Measurements from ENCODE around the gene ABCC3.
A peak's percentile ranks its signal among the peaks of the same experiment; 100 is the strongest.
"Not testable (repeated sequence)": the region's sequence is repeated elsewhere in the genome, so short reads cannot be mapped to it uniquely, and the experiment has no call there.

ABCC3 gene

DNA sequence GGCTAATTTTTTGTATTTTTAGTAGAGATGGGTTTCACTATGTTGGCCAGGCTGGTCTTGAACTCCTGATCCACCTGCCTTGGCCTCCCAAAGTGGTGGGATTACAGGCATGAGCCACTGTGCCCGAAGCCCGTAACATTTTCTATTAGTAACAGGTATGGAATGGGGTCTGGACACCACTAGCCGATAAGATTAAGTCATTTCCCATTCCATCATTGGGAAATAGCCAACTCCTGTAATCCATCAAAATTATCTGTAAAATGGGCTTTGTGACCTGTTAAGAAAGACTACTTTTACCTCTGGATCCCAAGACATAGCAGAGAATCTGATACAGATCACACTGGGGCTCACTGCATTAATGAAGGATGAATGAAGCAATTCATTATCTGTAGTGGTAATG lies 80.8 kb downstream of the ABCC3 start:
- WGBS, 2 experiments (ENCODE audit: insufficient coverage in 2 of 2), result 73% methylated on average over 3 of the region's 3 CpGs; no CpG with 5 or more reads in 1 of the 2 experiments
- Histone ChIP-seq H3K4me3 (ENCODE audit: extremely low read depth, insufficient read depth, low read length, poor library complexity, severe bottlenecking) (no peak overlapping the region), H3K27ac (ENCODE audit: low read depth, low read length, severe bottlenecking) (no peak overlapping the region), H3K4me1 (ENCODE audit: control insufficient read depth, insufficient read depth, low read length, poor library complexity, severe bottlenecking) (no peaks in the 10 kb centered on the region), H3K36me3 (ENCODE audit: control insufficient read depth, insufficient read depth, low read length) (no peaks in the 10 kb centered on the region), H3K9me3 (ENCODE audit: control insufficient read depth, low read length) (no peaks in the 10 kb centered on the region)

DNA sequence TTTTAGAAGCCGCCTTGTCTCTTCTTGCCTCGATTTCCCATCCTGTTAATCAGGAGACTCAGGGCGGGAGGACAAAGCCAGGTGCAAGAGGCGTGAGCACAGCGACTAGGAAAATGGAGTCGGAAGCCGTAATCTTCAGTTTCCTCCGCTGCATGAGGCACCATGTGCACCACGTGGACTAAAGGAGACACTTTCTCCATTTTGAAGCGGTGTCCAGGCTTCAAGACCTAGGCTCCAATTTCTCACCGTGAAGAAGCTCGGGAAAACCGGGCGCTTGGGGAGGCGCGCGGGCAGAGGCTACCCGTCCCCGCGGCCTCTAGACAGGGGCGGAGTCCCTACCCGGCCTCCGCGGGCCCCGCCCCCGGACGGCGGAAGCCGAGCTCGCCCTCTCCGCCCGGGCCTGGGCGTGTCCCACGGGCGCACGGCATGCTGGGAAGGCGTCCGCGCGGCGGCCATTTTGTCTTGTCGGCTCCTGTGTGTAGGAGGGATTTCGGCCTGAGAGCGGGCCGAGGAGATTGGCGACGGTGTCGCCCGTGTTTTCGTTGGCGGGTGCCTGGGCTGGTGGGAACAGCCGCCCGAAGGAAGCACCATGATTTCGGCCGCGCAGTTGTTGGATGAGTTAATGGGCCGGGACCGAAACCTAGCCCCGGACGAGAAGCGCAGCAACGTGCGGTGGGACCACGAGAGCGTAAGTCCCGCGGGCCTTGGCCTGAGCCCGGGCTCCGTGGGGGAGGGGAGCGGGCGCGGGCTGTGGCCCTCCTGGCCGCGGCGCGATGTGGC lies 84.7 kb downstream of the ABCC3 start, which contains the start of gene LUC7L3:
Gene LUC7L3, plus strand, starts transcription at position 460 of the 780 bp plus-strand sequence. Its CDS starts 130 bp downstream, at position 590.
- peaks cover 3% of the 10 kb centered on the region for H3K4me1 ChIP-seq (ENCODE audit: control insufficient read depth, insufficient read depth, low read length, poor library complexity, severe bottlenecking)
- no peaks in the 10 kb centered on the region for H3K9me3 ChIP-seq (ENCODE audit: control insufficient read depth, low read length)
- H3K36me3 ChIP-seq (ENCODE audit: control insufficient read depth, insufficient read depth, low read length), result peaks cover 12% of the 10 kb centered on the region
- 9 to 13% methylated on average over 44 to 58 of the region's 76 CpGs for WGBS, 2 experiments (ENCODE audit: insufficient coverage in 2 of 2)
- peak within 1 kb of the TSS; percentile 99 for H3K27ac ChIP-seq (ENCODE audit: low read depth, low read length, severe bottlenecking)
- peak within 1 kb of the TSS; percentile 77 for H3K4me3 ChIP-seq (ENCODE audit: extremely low read depth, insufficient read depth, low read length, poor library complexity, severe bottlenecking)

GRCh38 chr17:50719924-50720794 lies 85.5 kb downstream of the ABCC3 start:
- Histone ChIP-seq H3K36me3 (ENCODE audit: control insufficient read depth, insufficient read depth, low read length) (peaks cover 18% of the 10 kb centered on the region), H3K4me1 (ENCODE audit: control insufficient read depth, insufficient read depth, low read length, poor library complexity, severe bottlenecking) (peaks cover 3% of the 10 kb centered on the region), H3K4me3 (ENCODE audit: extremely low read depth, insufficient read depth, low read length, poor library complexity, severe bottlenecking) (peak overlapping the region; percentile 77), H3K9me3 (ENCODE audit: control insufficient read depth, low read length) (no peaks in the 10 kb centered on the region), H3K27ac (ENCODE audit: low read depth, low read length, severe bottlenecking) (peak overlapping the region; percentile 99)
- WGBS, 2 experiments (ENCODE audit: insufficient coverage in 2 of 2), result 0% methylated on average over 21 to 23 of the region's 25 CpGs

DNA sequence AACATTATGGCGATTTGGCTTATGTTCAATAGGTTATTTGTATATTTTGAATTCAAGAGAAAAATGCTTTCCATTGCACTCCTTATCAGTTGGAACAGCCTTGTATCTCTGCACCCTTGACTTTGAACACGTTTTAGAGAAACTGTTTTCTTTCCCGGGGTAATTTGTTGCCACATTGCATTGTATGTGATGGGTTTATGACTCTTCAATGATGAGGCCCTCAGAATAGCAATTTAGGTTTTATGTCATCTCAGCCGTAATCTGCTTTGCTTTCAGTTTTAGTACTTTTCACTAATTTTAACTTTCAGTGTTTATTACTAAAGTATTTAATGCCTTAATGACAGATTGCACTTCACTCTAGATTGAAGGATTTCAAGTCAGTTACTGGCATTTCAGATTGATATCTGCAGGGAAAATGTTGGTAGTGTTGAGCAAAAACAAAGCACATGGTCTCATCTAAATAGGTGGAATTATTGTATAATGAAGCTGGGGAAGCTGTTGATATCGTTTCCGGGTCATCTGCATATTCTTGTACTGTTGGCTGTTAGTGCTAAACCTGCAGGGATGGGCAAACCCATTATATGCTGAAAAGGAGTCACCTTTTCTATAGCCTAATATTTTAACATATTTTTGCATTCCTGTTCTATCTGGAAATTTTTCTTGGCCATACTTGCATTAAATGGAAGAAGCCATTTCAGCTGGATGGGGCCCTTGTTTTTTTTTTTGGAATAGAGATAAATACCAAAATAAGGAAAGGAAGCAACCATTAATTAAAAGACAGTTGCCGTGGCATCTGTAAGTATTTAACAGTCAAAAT lies 86.7 kb downstream of the ABCC3 start:
- Histone ChIP-seq H3K27ac (ENCODE audit: low read depth, low read length, severe bottlenecking) (no peak overlapping the region), H3K4me3 (ENCODE audit: extremely low read depth, insufficient read depth, low read length, poor library complexity, severe bottlenecking) (peak overlapping the region; percentile 77), H3K36me3 (ENCODE audit: control insufficient read depth, insufficient read depth, low read length) (peaks cover 30% of the 10 kb centered on the region), H3K9me3 (ENCODE audit: control insufficient read depth, low read length) (no peaks in the 10 kb centered on the region), H3K4me1 (ENCODE audit: control insufficient read depth, insufficient read depth, low read length, poor library complexity, severe bottlenecking) (peaks cover 5% of the 10 kb centered on the region)
- WGBS, 2 experiments (ENCODE audit: insufficient coverage in 2 of 2), result 6 to 36% methylated on average over 2 to 4 of the region's 7 CpGs

GRCh38 chr17:50722746-50723145 lies 88.1 kb downstream of the ABCC3 start:
- no peaks in the 10 kb centered on the region for H3K9me3 ChIP-seq (ENCODE audit: control insufficient read depth, low read length)
- H3K4me1 ChIP-seq (ENCODE audit: control insufficient read depth, insufficient read depth, low read length, poor library complexity, severe bottlenecking), result peaks cover 6% of the 10 kb centered on the region
- H3K4me3 ChIP-seq (ENCODE audit: extremely low read depth, insufficient read depth, low read length, poor library complexity, severe bottlenecking), result no peak overlapping the region
- H3K36me3 ChIP-seq (ENCODE audit: control insufficient read depth, insufficient read depth, low read length), result peaks cover 39% of the 10 kb centered on the region
- H3K27ac ChIP-seq (ENCODE audit: low read depth, low read length, severe bottlenecking), result no peak overlapping the region
- WGBS, 2 experiments (ENCODE audit: insufficient coverage in 2 of 2), result 80 to 86% methylated on average over 1 to 2 of the region's 3 CpGs

- 100% methylated on average over 1 of the region's 6 CpGs; no CpG with 5 or more reads in 1 of the 2 experiments for WGBS, 2 experiments (ENCODE audit: insufficient coverage in 2 of 2)
- H3K36me3 ChIP-seq (ENCODE audit: control insufficient read depth, insufficient read depth, low read length), result peaks cover 44% of the 10 kb centered on the region
- H3K9me3 ChIP-seq (ENCODE audit: control insufficient read depth, low read length); H3K27ac ChIP-seq (ENCODE audit: low read depth, low read length, severe bottlenecking); H3K4me3 ChIP-seq (ENCODE audit: extremely low read depth, insufficient read depth, low read length, poor library complexity, severe bottlenecking); H3K4me1 ChIP-seq (ENCODE audit: control insufficient read depth, insufficient read depth, low read length, poor library complexity, severe bottlenecking): not testable (repeated sequence)
These were observed 89.9 kb downstream of the ABCC3 start for GRCh38 chr17:50724622-50725021.

- peaks cover 10% of the 10 kb centered on the region for H3K4me1 ChIP-seq (ENCODE audit: control insufficient read depth, insufficient read depth, low read length, poor library complexity, severe bottlenecking)
- WGBS, 2 experiments (ENCODE audit: insufficient coverage in 2 of 2), result 96 to 97% methylated on average over 8 to 11 of the region's 12 CpGs
- no peak overlapping the region for H3K4me3 ChIP-seq (ENCODE audit: extremely low read depth, insufficient read depth, low read length, poor library complexity, severe bottlenecking)
- H3K36me3 ChIP-seq (ENCODE audit: control insufficient read depth, insufficient read depth, low read length), result peaks cover 44% of the 10 kb centered on the region
- no peaks in the 10 kb centered on the region for H3K9me3 ChIP-seq (ENCODE audit: control insufficient read depth, low read length)
- H3K27ac ChIP-seq (ENCODE audit: low read depth, low read length, severe bottlenecking), result no peak overlapping the region
These were observed 91.3 kb downstream of the ABCC3 start for GRCh38 chr17:50725769-50726655.

GRCh38 chr17:50728112-50728429 lies 93.4 kb downstream of the ABCC3 start:
- Histone ChIP-seq H3K9me3 (ENCODE audit: control insufficient read depth, low read length) (no peaks in the 10 kb centered on the region), H3K36me3 (ENCODE audit: control insufficient read depth, insufficient read depth, low read length) (peaks cover 54% of the 10 kb centered on the region), H3K4me3 (ENCODE audit: extremely low read depth, insufficient read depth, low read length, poor library complexity, severe bottlenecking) (no peak overlapping the region), H3K4me1 (ENCODE audit: control insufficient read depth, insufficient read depth, low read length, poor library complexity, severe bottlenecking) (peaks cover 10% of the 10 kb centered on the region), H3K27ac (ENCODE audit: low read depth, low read length, severe bottlenecking) (no peak overlapping the region)
- no CpG with 5 or more reads among the region's 2 CpGs for WGBS, 2 experiments (ENCODE audit: insufficient coverage in 2 of 2)

DNA sequence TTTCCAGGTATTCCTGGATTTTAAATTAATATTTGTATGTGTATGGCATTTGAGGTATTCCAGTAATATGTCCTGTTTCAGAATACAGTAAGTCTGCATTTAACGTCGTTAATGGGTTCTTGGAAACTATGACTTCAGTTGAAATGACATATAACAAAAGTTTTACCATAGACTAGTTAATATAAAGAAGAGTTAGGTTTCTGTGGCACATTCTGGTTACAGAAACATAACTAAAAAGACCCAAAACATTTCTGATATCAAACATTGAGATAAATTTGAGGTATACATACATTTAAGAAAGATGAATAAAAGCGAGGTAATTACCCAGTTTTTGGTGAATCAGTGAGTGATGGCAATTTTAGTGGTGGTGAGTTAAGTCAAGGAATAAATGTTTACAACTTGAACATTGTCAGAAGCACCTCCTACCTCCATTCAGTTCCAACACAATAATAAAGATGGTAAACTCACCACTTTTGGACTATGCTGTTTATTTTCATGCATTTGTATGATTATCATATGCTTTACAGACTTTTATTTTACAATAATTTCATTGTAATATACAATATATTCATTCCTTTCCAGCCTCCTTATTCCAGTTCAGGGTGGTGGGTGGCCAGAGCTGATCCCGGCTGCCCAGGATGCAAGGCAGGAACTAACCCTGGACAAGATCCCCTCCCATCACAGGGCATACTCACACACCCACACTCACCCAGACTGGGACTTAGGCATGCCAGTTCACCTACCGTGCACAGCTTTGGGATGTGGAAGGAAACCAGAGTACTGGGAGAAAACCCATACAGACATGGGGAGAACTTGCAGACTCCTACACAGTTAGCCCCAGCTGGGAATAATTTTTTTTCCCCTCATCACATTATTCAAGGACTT lies 94.4 kb downstream of the ABCC3 start:
- peaks cover 7% of the 10 kb centered on the region for H3K4me1 ChIP-seq (ENCODE audit: control insufficient read depth, insufficient read depth, low read length, poor library complexity, severe bottlenecking)
- no peak overlapping the region for H3K27ac ChIP-seq (ENCODE audit: low read depth, low read length, severe bottlenecking)
- H3K4me3 ChIP-seq (ENCODE audit: extremely low read depth, insufficient read depth, low read length, poor library complexity, severe bottlenecking), result no peak overlapping the region
- peaks cover 48% of the 10 kb centered on the region for H3K36me3 ChIP-seq (ENCODE audit: control insufficient read depth, insufficient read depth, low read length)
- H3K9me3 ChIP-seq (ENCODE audit: control insufficient read depth, low read length), result no peaks in the 10 kb centered on the region
- 100% methylated on average over 1 of the region's 5 CpGs for WGBS, 2 experiments (ENCODE audit: insufficient coverage in 2 of 2)

Measured in mesodermal cell (in vitro differentiated cells).